ENCODE measurements around the gene RASAL3.

The RASAL3 gene

DNA sequence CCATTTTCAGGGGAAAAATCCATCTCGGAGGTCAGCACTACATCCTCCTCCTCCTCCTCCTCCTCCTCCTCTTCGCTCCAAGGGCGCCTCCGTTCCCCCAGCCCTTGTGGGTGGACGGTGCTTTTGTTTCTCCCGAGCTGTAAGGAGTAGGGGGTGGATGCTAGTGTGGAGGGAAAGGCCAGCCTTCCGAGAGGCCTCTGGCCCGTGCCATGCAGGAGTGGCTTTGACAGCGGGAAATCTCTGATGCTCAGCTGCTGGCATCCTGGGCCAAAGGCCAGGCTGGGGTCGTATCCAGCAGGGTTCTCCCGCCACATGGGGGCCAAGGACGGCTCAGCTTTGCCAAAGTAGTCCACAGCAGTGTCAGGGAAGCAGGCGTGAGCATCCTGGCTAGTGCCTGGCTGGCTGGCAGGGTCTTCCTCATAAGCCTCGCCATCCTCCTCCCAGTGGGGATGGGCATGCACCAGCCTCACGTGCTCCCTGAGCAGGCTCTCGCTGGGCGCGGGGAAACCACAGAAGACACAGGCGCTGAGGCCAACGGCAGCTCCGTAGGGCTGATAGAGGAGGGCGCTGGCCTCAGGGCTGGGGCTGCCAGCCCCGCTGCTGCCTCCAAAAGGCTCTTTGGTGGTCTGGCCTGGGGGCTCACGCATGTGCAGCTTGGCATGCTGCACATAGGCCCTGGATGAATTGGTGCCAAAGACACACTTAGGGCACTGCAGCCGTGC, 25.1 kb downstream of the RASAL3 start:
- TF ChIP-seq EZH2phosphoT487 (IDR thresholded peaks at IDR 0.05; ENCODE audit: low read length): no peak
- TF ChIP-seq, protein P1, sequence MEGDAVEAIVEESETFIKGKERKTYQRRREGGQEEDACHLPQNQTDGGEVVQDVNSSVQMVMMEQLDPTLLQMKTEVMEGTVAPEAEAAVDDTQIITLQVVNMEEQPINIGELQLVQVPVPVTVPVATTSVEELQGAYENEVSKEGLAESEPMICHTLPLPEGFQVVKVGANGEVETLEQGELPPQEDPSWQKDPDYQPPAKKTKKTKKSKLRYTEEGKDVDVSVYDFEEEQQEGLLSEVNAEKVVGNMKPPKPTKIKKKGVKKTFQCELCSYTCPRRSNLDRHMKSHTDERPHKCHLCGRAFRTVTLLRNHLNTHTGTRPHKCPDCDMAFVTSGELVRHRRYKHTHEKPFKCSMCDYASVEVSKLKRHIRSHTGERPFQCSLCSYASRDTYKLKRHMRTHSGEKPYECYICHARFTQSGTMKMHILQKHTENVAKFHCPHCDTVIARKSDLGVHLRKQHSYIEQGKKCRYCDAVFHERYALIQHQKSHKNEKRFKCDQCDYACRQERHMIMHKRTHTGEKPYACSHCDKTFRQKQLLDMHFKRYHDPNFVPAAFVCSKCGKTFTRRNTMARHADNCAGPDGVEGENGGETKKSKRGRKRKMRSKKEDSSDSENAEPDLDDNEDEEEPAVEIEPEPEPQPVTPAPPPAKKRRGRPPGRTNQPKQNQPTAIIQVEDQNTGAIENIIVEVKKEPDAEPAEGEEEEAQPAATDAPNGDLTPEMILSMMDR (IDR thresholded peaks at IDR 0.05; ENCODE audit: low read length): no peak
- TF ChIP-seq EZH2 (optimal IDR thresholded peaks at IDR 0.05; ENCODE audit: low read depth, low read length): no peak
- Histone ChIP-seq H3K27me3 (replicated peaks; ENCODE audit: insufficient read depth, low read length) (peaks cover 21% of the 10 kb centered on the region), H4K20me1 (ENCODE audit: insufficient read depth, low read length) (no peaks in the 10 kb centered on the region), H2AFZ (ENCODE audit: low read length) (no peak overlapping the region), H3K9me3 (replicated peaks; ENCODE audit: insufficient read depth, low read length) (no peaks in the 10 kb centered on the region), H3K79me2 (ENCODE audit: low read length) (no peaks in the 10 kb centered on the region), H3K9me2 (replicated peaks; ENCODE audit: insufficient read depth, low read length) (no peaks in the 10 kb centered on the region), H3K4me1 (ENCODE audit: low read length) (no peaks in the 10 kb centered on the region), H3K27ac (ENCODE audit: low read length) (no peak overlapping the region), H3K9ac (ENCODE audit: low read length) (no peak overlapping the region), H3K4me2 (ENCODE audit: low read depth, low read length) (no peak overlapping the region), H3F3A (ENCODE audit: insufficient read depth, low read length) (no peaks in the 10 kb centered on the region), H3K36me3 (replicated peaks; ENCODE audit: insufficient read depth, low read length) (no peaks in the 10 kb centered on the region), H3K4me3 (ENCODE audit: low read length) (no peak overlapping the region)
- DNase-seq: no peak

DNA sequence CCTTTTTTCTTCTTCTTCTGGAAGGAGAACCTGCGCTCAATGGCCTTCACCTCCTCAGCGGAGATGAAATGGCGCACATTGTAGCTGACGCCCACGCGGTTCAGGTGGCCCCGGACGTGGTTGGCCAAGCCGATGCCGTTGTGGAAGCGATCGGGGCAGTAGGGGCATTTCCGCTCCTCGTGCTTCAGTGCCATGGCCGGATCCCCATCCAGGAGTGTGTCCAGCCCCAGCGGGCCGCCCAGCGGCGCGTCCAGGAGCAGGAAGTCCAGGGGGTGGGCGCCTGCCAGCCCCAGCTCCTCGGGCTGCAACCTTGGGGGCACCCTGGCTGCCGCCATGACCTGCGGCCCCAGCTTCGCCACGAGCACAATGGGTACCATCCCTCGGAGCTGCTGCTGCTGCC, 25.8 kb downstream of the RASAL3 start:
- Histone ChIP-seq H3K9me2 (replicated peaks; ENCODE audit: insufficient read depth, low read length) (no peaks in the 10 kb centered on the region), H4K20me1 (ENCODE audit: insufficient read depth, low read length) (no peaks in the 10 kb centered on the region), H3K27ac (ENCODE audit: low read length) (no peak overlapping the region), H2AFZ (ENCODE audit: low read length) (no peak overlapping the region), H3K27me3 (replicated peaks; ENCODE audit: insufficient read depth, low read length) (peaks cover 21% of the 10 kb centered on the region), H3F3A (ENCODE audit: insufficient read depth, low read length) (no peaks in the 10 kb centered on the region), H3K9me3 (replicated peaks; ENCODE audit: insufficient read depth, low read length) (no peaks in the 10 kb centered on the region), H3K4me1 (ENCODE audit: low read length) (no peaks in the 10 kb centered on the region), H3K4me2 (ENCODE audit: low read depth, low read length) (no peak overlapping the region), H3K79me2 (ENCODE audit: low read length) (no peaks in the 10 kb centered on the region), H3K4me3 (ENCODE audit: low read length) (no peak overlapping the region), H3K9ac (ENCODE audit: low read length) (no peak overlapping the region), H3K36me3 (replicated peaks; ENCODE audit: insufficient read depth, low read length) (no peaks in the 10 kb centered on the region)
- TF ChIP-seq, protein P1 (IDR thresholded peaks at IDR 0.05; ENCODE audit: low read length): no peak
- TF ChIP-seq EZH2phosphoT487 (IDR thresholded peaks at IDR 0.05; ENCODE audit: low read length) (no peak), EZH2 (optimal IDR thresholded peaks at IDR 0.05; ENCODE audit: low read depth, low read length) (no peak)
- DNase-seq: no peak

DNA sequence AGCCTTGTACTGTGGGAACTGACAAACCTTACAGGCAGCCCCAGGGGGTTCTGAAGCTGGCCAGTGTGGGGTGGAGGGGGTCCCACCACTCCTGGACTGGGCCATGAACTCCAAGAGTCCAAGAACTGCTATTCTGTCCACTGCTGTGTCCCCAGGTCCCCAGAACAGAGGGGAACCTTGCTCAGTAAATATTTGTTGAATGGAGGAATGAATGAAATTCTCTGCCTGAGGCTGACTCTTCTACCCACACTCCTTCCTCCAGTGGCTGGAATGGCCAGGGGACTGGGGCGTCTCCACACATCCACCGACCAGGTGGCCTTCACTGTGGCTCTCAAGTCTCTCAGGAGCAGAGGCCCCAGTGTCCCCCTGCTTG, 26.2 kb downstream of the RASAL3 start:
- TF ChIP-seq EZH2phosphoT487 (IDR thresholded peaks at IDR 0.05; ENCODE audit: low read length) (no peak), EZH2 (optimal IDR thresholded peaks at IDR 0.05; ENCODE audit: low read depth, low read length) (no peak)
- TF ChIP-seq, protein P1 (IDR thresholded peaks at IDR 0.05; ENCODE audit: low read length): no peak
- Histone ChIP-seq H3K4me3 (ENCODE audit: low read length) (no peak overlapping the region), H3K27ac (ENCODE audit: low read length) (no peak overlapping the region), H3K79me2 (ENCODE audit: low read length) (no peaks in the 10 kb centered on the region), H3K4me2 (ENCODE audit: low read depth, low read length) (no peak overlapping the region), H4K20me1 (ENCODE audit: insufficient read depth, low read length) (no peaks in the 10 kb centered on the region), H2AFZ (ENCODE audit: low read length) (no peak overlapping the region), H3F3A (ENCODE audit: insufficient read depth, low read length) (peaks cover 4% of the 10 kb centered on the region; the same call in 1 of the 2 replicates), H3K36me3 (replicated peaks; ENCODE audit: insufficient read depth, low read length) (no peaks in the 10 kb centered on the region), H3K27me3 (replicated peaks; ENCODE audit: insufficient read depth, low read length) (peaks cover 21% of the 10 kb centered on the region), H3K4me1 (ENCODE audit: low read length) (peaks cover under 1% of the 10 kb centered on the region; the same call in 1 of the 2 replicates), H3K9ac (ENCODE audit: low read length) (no peak overlapping the region), H3K9me3 (replicated peaks; ENCODE audit: insufficient read depth, low read length) (no peaks in the 10 kb centered on the region), H3K9me2 (replicated peaks; ENCODE audit: insufficient read depth, low read length) (no peaks in the 10 kb centered on the region)
- DNase-seq: no peak

All from MM.1S (cell line).